ENCODE measurements around the gene CYSTM1.

Gene CYSTM1

GRCh38 chr5:140261403-140262171, 86.6 kb downstream of the CYSTM1 start:
- DNase-seq, result peak; percentile 90

- no peak for DNase-seq
Measured at GRCh38 chr5:140262221-140262620, 87.2 kb downstream of the CYSTM1 start.

GRCh38 chr5:140262839-140263238, 87.9 kb downstream of the CYSTM1 start:
- DNase-seq, result no peak

- no peak for DNase-seq
Measured at GRCh38 chr5:140265845-140266244, 90.9 kb downstream of the CYSTM1 start.

- no peak for DNase-seq
Measured at GRCh38 chr5:140266471-140267200, 91.6 kb downstream of the CYSTM1 start.

- no peak for DNase-seq
Measured at GRCh38 chr5:140267201-140267540, 92.2 kb downstream of the CYSTM1 start.

- no peak for DNase-seq
Measured at GRCh38 chr5:140267559-140268018, 92.6 kb downstream of the CYSTM1 start.

- DNase-seq, result no peak
Measured at GRCh38 chr5:140270008-140270407, 95.0 kb downstream of the CYSTM1 start.

- DNase-seq, result no peak
Measured at GRCh38 chr5:140273401-140273877, 98.5 kb downstream of the CYSTM1 start.

GRCh38 chr5:140275837-140276236, 100.8 kb downstream of the CYSTM1 start:
- no peak for DNase-seq

GRCh38 chr5:140282266-140282665, 107.3 kb downstream of the CYSTM1 start:
- DNase-seq, result no peak

- no peak for DNase-seq
Measured at GRCh38 chr5:140284013-140284412, 109.0 kb downstream of the CYSTM1 start.

- no peak for DNase-seq
Measured at GRCh38 chr5:140286424-140286823, 111.4 kb downstream of the CYSTM1 start.

- no peak for DNase-seq
Measured at GRCh38 chr5:140287801-140288521, 113.0 kb downstream of the CYSTM1 start.

- DNase-seq, result peak; percentile 54
Measured at GRCh38 chr5:140292212-140293036, 117.4 kb downstream of the CYSTM1 start.
